Liver (tissue), 9 donors: ENCODE measurements around the gene BRIP1. TPM values are rescaled to one million over a fixed set of nuclear protein-coding genes. Genes with fewer than 3 reads are reported as not detected.

Source experiments
- DNase-seq: peaks from one replicate; pipeline ENCODE4 v3.0.0-alpha.2; 2017; ENCODE audit warnings: low spot score
- H3K27ac ChIP-seq, 2 donors: one replicate each; pipeline ENCODE4 v1.7.0; 2013; ENCODE audit warnings: inconsistent platforms in 2 of 2, low read length in 2 of 2, control low read depth in 1 of 2, low read depth in 1 of 2, mild to moderate bottlenecking in 1 of 2
- H3K27me3 ChIP-seq, 4 donors: one replicate each; pipeline versions ENCODE4 v1.6.1 to v1.7.0; 2013; ENCODE audit warnings: low read length in 3 of 4, inconsistent platforms in 1 of 4, mild to moderate bottlenecking in 1 of 4, moderate library complexity in 1 of 4; ENCODE audit not compliant: control insufficient read depth in 4 of 4, insufficient read depth in 4 of 4
- H3K36me3 ChIP-seq, 4 donors: one replicate each; pipeline versions ENCODE4 v1.6.1 to v1.7.0; 2013; ENCODE audit warnings: low read length in 3 of 4, mild to moderate bottlenecking in 3 of 4, low read depth in 1 of 4, moderate library complexity in 1 of 4; ENCODE audit not compliant: control insufficient read depth in 4 of 4, insufficient read depth in 3 of 4
- H3K4me1 ChIP-seq, 4 donors: one replicate each; pipeline versions ENCODE4 v1.6.1 to v1.7.0; 2013; ENCODE audit warnings: low read length in 3 of 4, mild to moderate bottlenecking in 3 of 4, moderate library complexity in 1 of 4; ENCODE audit not compliant: control insufficient read depth in 4 of 4, insufficient read depth in 4 of 4
- H3K4me3 ChIP-seq, 3 donors: one replicate each; pipeline versions ENCODE4 v1.6.1 to v1.7.0; 2013; ENCODE audit warnings: low read length in 3 of 3, control low read depth in 1 of 3, low read depth in 1 of 3, mild to moderate bottlenecking in 1 of 3
- H3K9ac ChIP-seq, 2 donors: one replicate each; pipeline ENCODE4 v1.7.0; 2013; ENCODE audit warnings: low read length in 2 of 2, mild to moderate bottlenecking in 2 of 2, moderate library complexity in 2 of 2, control low read depth in 1 of 2, low read depth in 1 of 2
- H3K9me3 ChIP-seq, 4 donors: one replicate each; pipeline versions ENCODE4 v1.6.1 to v1.7.0; 2013; ENCODE audit warnings: low read length in 3 of 4; ENCODE audit not compliant: control insufficient read depth in 4 of 4
- ATF3 ChIP-seq: IDR thresholded peaks from 2 replicates; pipeline ENCODE4 v1.6.1; 2016; ENCODE audit warnings: antibody characterized with exemption
- CTCF ChIP-seq: fragments of 150-350 bp; IDR thresholded peaks from 2 replicates; pipeline ENCODE4 v1.5.1; 2017; ENCODE audit warnings: improper control_type of control experiment, low read depth, low read length; ENCODE audit not compliant: missing input control
- FOXA2 ChIP-seq: IDR thresholded peaks from 2 replicates; pipeline ENCODE4 v1.6.1; 2016; ENCODE audit warnings: antibody characterized with exemption
- HNF4G ChIP-seq: IDR thresholded peaks from 2 replicates; pipeline ENCODE4 v1.6.1; 2016; ENCODE audit warnings: antibody characterized with exemption
- JUND ChIP-seq, 2 donors: IDR thresholded peaks; 2 replicates each; pipeline ENCODE4 v1.6.1; 2016; ENCODE audit warnings: antibody characterized with exemption in 2 of 2
- MAX ChIP-seq: IDR thresholded peaks from 2 replicates; pipeline ENCODE4 v1.6.1; 2016; ENCODE audit warnings: antibody characterized with exemption
- RAD21 ChIP-seq, 2 donors: IDR thresholded peaks; 2 replicates each; pipeline ENCODE4 v1.6.1; 2016; ENCODE audit warnings: antibody characterized with exemption in 2 of 2, mild to moderate bottlenecking in 2 of 2
- REST ChIP-seq: IDR thresholded peaks from 2 replicates; pipeline ENCODE4 v1.6.1; 2016; ENCODE audit warnings: antibody characterized with exemption, mild to moderate bottlenecking
- RXRA ChIP-seq, 2 donors: IDR thresholded peaks; 2 replicates each; pipeline ENCODE4 v1.6.1; 2017 to 2018; ENCODE audit warnings: antibody characterized with exemption in 2 of 2, mild to moderate bottlenecking in 1 of 2
- SP1 ChIP-seq: IDR thresholded peaks from 2 replicates; pipeline ENCODE4 v1.6.1; 2018; ENCODE audit warnings: antibody characterized with exemption, mild to moderate bottlenecking
- TAF1 ChIP-seq: conservative IDR thresholded peaks from 2 replicates; pipeline ENCODE4 v1.6.1; 2016; ENCODE audit warnings: antibody characterized with exemption, mild to moderate bottlenecking
- YY1 ChIP-seq: IDR thresholded peaks from 2 replicates; pipeline ENCODE4 v1.6.1; 2016; ENCODE audit warnings: antibody characterized with exemption, mild to moderate bottlenecking
- ZBTB33 ChIP-seq: IDR thresholded peaks from 2 replicates; pipeline ENCODE4 v1.6.1; 2016; ENCODE audit warnings: antibody characterized with exemption
- WGBS: extraction: QIAGEN DNeasy Blood & Tissue Kit; methylation state at CpG from one replicate; pipeline ENCODE4 v1.1.7; 2013; 5-methylcytosine and 5-hydroxymethylcytosine counted together
- polyA plus RNA-seq, 2 donors: library from polyadenylated mRNA; stranded (reverse) in 1 of 2; unstranded in 1 of 2; fragments of 200-250 nt in 1 of 2; fragments of >200 nt in 1 of 2; fragmentation: Nextera tagmentation in 1 of 2; extraction: Ambion mirVana in 1 of 2; gene quantifications; one replicate each; pipeline versions ENCODE4 v1.2.1 to v1.2.3, GENCODE V29; 2013 to 2015
- total RNA-seq, 2 donors: library from RNA; depleted of rRNA; stranded (reverse); fragments of >200 nt; gene quantifications; one replicate each; pipeline ENCODE4 v1.2.3, GENCODE V29; 2014
- donor health status: healthy.
- donor health status: healthy.
- donor health status: healthy.
- donor health status: healthy.
- donor health status: healthy.

The BRIP1 gene
- total and polyA plus RNA-seq, 4 donors, result 0.24 to 10.3 (median 0.90) TPM

GRCh38 chr17:61662186-61662585 is 201.1 kb downstream of the BRIP1 start:
- no peaks in the 10 kb centered on the region for H3K36me3 ChIP-seq
- TF ChIP-seq RAD21 (IDR thresholded peaks at IDR 0.05), result no peak
- TF ChIP-seq SP1, result no peak
- no peak for TF ChIP-seq ZBTB33
- no peak for TF ChIP-seq TAF1
- TF ChIP-seq HNF4G, result no peak
- TF ChIP-seq REST, result no peak
- no peak for TF ChIP-seq JUND (IDR thresholded peaks at IDR 0.05)
- no peak for TF ChIP-seq ATF3
- TF ChIP-seq MAX, result no peak
- TF ChIP-seq YY1, result no peak
- no peak overlapping the region for H3K4me3 ChIP-seq
- 81% methylated on average over 5 of the region's 5 CpGs for WGBS
- peaks cover 0 to 4% (median 0%) of the 10 kb centered on the region in 4 donors for H3K27me3 ChIP-seq
- no peak for DNase-seq
- H3K4me1 ChIP-seq, result no peaks in the 10 kb centered on the region
- no peak overlapping the region for H3K9ac ChIP-seq
- no peak overlapping the region for H3K27ac ChIP-seq
- no peaks in the 10 kb centered on the region for H3K9me3 ChIP-seq

- no peak overlapping the region for H3K9ac ChIP-seq
- H3K36me3 ChIP-seq, result no peaks in the 10 kb centered on the region
- H3K27ac ChIP-seq, result no peak overlapping the region
- no peak for TF ChIP-seq FOXA2
- no peak for TF ChIP-seq CTCF
- no peak for TF ChIP-seq RXRA (IDR thresholded peaks at IDR 0.05)
- no peak overlapping the region for H3K4me3 ChIP-seq
- H3K4me1 ChIP-seq, result no peaks in the 10 kb centered on the region
- no peaks in the 10 kb centered on the region for H3K9me3 ChIP-seq
- peaks cover 0 to 4% (median 0%) of the 10 kb centered on the region in 4 donors for H3K27me3 ChIP-seq
- no peak for DNase-seq
- WGBS, result 65% methylated on average over 4 of the region's 4 CpGs
Measured at GRCh38 chr17:61660746-61661485, 202.4 kb downstream of the BRIP1 start.
